OCI-LY1 (cell line): ENCODE measurements around the gene GJC3.
"Not testable (repeated sequence)": the region's sequence is repeated elsewhere in the genome, so short reads cannot be mapped to it uniquely, and the experiment has no call there.

Experiments
- H2AFZ ChIP-seq: fragments of 200-600 bp; sonication (generic), shearing (Covaris generic); 2 replicates; pipeline ENCODE4 v1.6.0; 2014; ENCODE audit warnings: antibody characterized with exemption, mild to moderate bottlenecking, low read length
- H3F3A ChIP-seq: fragments of 200-600 bp; sonication (generic), shearing (Covaris generic); 2 replicates; pipeline ENCODE4 v1.6.0; 2014; ENCODE audit warnings: mild to moderate bottlenecking, antibody characterized with exemption, low read length, moderate library complexity; ENCODE audit not compliant: insufficient read depth
- H3K27ac ChIP-seq: fragments of 200-600 bp; sonication (generic); 2 replicates; pipeline ENCODE4 v1.5.1; 2014; ENCODE audit warnings: low read length, mixed run types, mild to moderate bottlenecking, low read depth; ENCODE audit not compliant: poor library complexity, severe bottlenecking
- H3K27me3 ChIP-seq: fragments of 200-600 bp; sonication (generic); 2 replicates; pipeline ENCODE4 v1.6.0; 2014; ENCODE audit warnings: antibody characterized with exemption, mild to moderate bottlenecking, low read length, moderate library complexity; ENCODE audit not compliant: insufficient read depth
- H3K36me3 ChIP-seq: fragments of 200-600 bp; sonication (generic); 2 replicates; pipeline ENCODE4 v1.6.1; 2014; ENCODE audit warnings: mild to moderate bottlenecking, antibody characterized with exemption, low read length, moderate library complexity, mixed read lengths; ENCODE audit not compliant: insufficient read depth
- H3K4me1 ChIP-seq: fragments of 200-600 bp; sonication (generic); 2 replicates; pipeline ENCODE4 v1.5.1; 2014; ENCODE audit warnings: mild to moderate bottlenecking, low read length, moderate library complexity; ENCODE audit not compliant: insufficient read depth, severe bottlenecking
- H3K4me2 ChIP-seq: fragments of 200-600 bp; sonication (generic), shearing (Covaris generic); 2 replicates; pipeline ENCODE4 v1.6.1; 2014; ENCODE audit warnings: low read length
- H3K4me3 ChIP-seq: fragments of 200-600 bp; sonication (generic); 2 replicates; pipeline ENCODE4 v1.5.1; 2014; ENCODE audit warnings: low read length, low read depth, mild to moderate bottlenecking, mixed read lengths; ENCODE audit not compliant: poor library complexity, severe bottlenecking
- H3K79me2 ChIP-seq: fragments of 200-600 bp; shearing (Covaris generic); 2 replicates; pipeline ENCODE4 v1.6.1; 2016; ENCODE audit warnings: mixed run types, low read length, mixed read lengths; ENCODE audit not compliant: insufficient read depth
- H3K9ac ChIP-seq: fragments of 200-600 bp; sonication (generic), shearing (Covaris generic); 2 replicates; pipeline ENCODE4 v1.6.1; 2014; ENCODE audit warnings: mild to moderate bottlenecking, low read length, mixed read lengths
- H3K9me2 ChIP-seq: fragments of 200-600 bp; sonication (generic), shearing (Covaris generic); 2 replicates; pipeline ENCODE4 v1.6.1; 2014; ENCODE audit warnings: low read depth, mild to moderate bottlenecking, low read length, mixed read lengths
- H3K9me3 ChIP-seq: fragments of 200-600 bp; shearing (Covaris generic); 2 replicates; pipeline ENCODE4 v1.6.1; 2014; ENCODE audit warnings: low read length, mixed read lengths
- H4K20me1 ChIP-seq: fragments of 200-600 bp; sonication (generic), shearing (Covaris generic); 2 replicates; pipeline ENCODE4 v1.6.0; 2016; ENCODE audit warnings: mild to moderate bottlenecking, low read length; ENCODE audit not compliant: insufficient read depth
- CTCF ChIP-seq: fragments of 200-600 bp; sonication (generic), shearing (Covaris generic); IDR thresholded peaks from 2 replicates; pipeline ENCODE4 v1.5.1; 2017; ENCODE audit warnings: mild to moderate bottlenecking, antibody characterized with exemption, low read length, moderate library complexity, mixed read lengths
- EZH2 ChIP-seq: fragments of 200-600 bp; sonication (generic), shearing (Covaris generic); IDR thresholded peaks from 2 replicates; pipeline ENCODE4 v1.8.0; 2017; ENCODE audit warnings: borderline replicate concordance, mixed run types, mild to moderate bottlenecking, antibody characterized with exemption, low read length, moderate library complexity, mixed read lengths

The GJC3 gene

GRCh38 chr7:99953649-99954048 is 24.2 kb upstream of the GJC3 start:
- Histone ChIP-seq H3K4me1 (no peaks in the 10 kb centered on the region), H3K36me3 (no peaks in the 10 kb centered on the region), H3K9me2 (no peaks in the 10 kb centered on the region), H3K4me2 (no peak overlapping the region), H3K27ac (no peak overlapping the region), H3K9ac (no peak overlapping the region), H3K9me3 (peaks cover 9% of the 10 kb centered on the region), H4K20me1 (no peaks in the 10 kb centered on the region), H3K79me2 (no peaks in the 10 kb centered on the region), H3K4me3 (no peak overlapping the region), H3F3A (no peaks in the 10 kb centered on the region), H2AFZ (no peak overlapping the region), H3K27me3 (peaks cover 10% of the 10 kb centered on the region)
- TF ChIP-seq CTCF: no peak

GRCh38 chr7:99952649-99953048 is 23.2 kb upstream of the GJC3 start:
- H3K27me3 ChIP-seq: peaks cover 10% of the 10 kb centered on the region
- H3K4me2 ChIP-seq, H3K36me3 ChIP-seq, H2AFZ ChIP-seq, H3K27ac ChIP-seq, H3K79me2 ChIP-seq, H3K9me3 ChIP-seq, H3K4me1 ChIP-seq, H3K4me3 ChIP-seq, H3K9me2 ChIP-seq, H4K20me1 ChIP-seq, H3K9ac ChIP-seq, H3F3A ChIP-seq: not testable (repeated sequence)

- not testable (repeated sequence) for H2AFZ ChIP-seq, H3K79me2 ChIP-seq, H3K9me2 ChIP-seq, H3K4me3 ChIP-seq, H3K4me1 ChIP-seq, H3K27me3 ChIP-seq, H3K4me2 ChIP-seq, H3K36me3 ChIP-seq, H3K9me3 ChIP-seq, H4K20me1 ChIP-seq, H3K27ac ChIP-seq, H3K9ac ChIP-seq, H3F3A ChIP-seq
Observed at GRCh38 chr7:99950819-99951218, 21.4 kb upstream of the GJC3 start.

GRCh38 chr7:99949645-99950228 is 20.3 kb upstream of the GJC3 start:
- no peak overlapping the region for H3K9ac ChIP-seq
- peaks cover under 1% of the 10 kb centered on the region for H3K4me1 ChIP-seq
- no peaks in the 10 kb centered on the region for H3F3A ChIP-seq
- no peak overlapping the region for H3K4me2 ChIP-seq
- no peaks in the 10 kb centered on the region for H4K20me1 ChIP-seq
- no peaks in the 10 kb centered on the region for H3K9me2 ChIP-seq
- no peaks in the 10 kb centered on the region for H3K79me2 ChIP-seq
- peaks cover 9% of the 10 kb centered on the region for H3K9me3 ChIP-seq
- peak; percentile 55 for TF ChIP-seq CTCF
- TF ChIP-seq EZH2: no peak
- no peaks in the 10 kb centered on the region; the same call in 1 of the 2 replicates for H3K27me3 ChIP-seq
- no peaks in the 10 kb centered on the region for H3K36me3 ChIP-seq
- no peak overlapping the region for H3K27ac ChIP-seq
- no peak overlapping the region for H2AFZ ChIP-seq
- H3K4me3 ChIP-seq: no peak overlapping the region
